Mucosa of stomach (tissue), 1 donor: ENCODE results near the gene IGF1.

Experiments used
- H3K27me3 ChIP-seq: one replicate; pipeline ENCODE4 v1.7.0; 2013; ENCODE audit warnings: mild to moderate bottlenecking, low read length; ENCODE audit not compliant: control insufficient read depth, insufficient read depth
- H3K36me3 ChIP-seq: one replicate; pipeline ENCODE4 v1.7.0; 2013; ENCODE audit warnings: low read length; ENCODE audit not compliant: control insufficient read depth, insufficient read depth
- H3K4me1 ChIP-seq: one replicate; pipeline ENCODE4 v1.7.0; 2013; ENCODE audit warnings: mild to moderate bottlenecking, low read length; ENCODE audit not compliant: control insufficient read depth, insufficient read depth
- H3K4me3 ChIP-seq: one replicate; pipeline ENCODE4 v1.7.0; 2013; ENCODE audit warnings: low read length
- H3K9ac ChIP-seq: one replicate; pipeline ENCODE4 v1.7.0; 2013; ENCODE audit warnings: mild to moderate bottlenecking, low read length, moderate library complexity
- H3K9me3 ChIP-seq: one replicate; pipeline ENCODE4 v1.7.0; 2013; ENCODE audit warnings: mild to moderate bottlenecking, low read length, moderate library complexity; ENCODE audit not compliant: control insufficient read depth
- donor health status: Pancreatic carcinoma.

IGF1 gene

GRCh38 chr12:102388469-102388868 is 91.9 kb downstream of the IGF1 start:
- Histone ChIP-seq H3K27me3 (no peaks in the 10 kb centered on the region), H3K9ac (no peak overlapping the region), H3K36me3 (no peaks in the 10 kb centered on the region), H3K4me1 (no peaks in the 10 kb centered on the region), H3K9me3 (no peaks in the 10 kb centered on the region), H3K4me3 (no peak overlapping the region)

DNA sequence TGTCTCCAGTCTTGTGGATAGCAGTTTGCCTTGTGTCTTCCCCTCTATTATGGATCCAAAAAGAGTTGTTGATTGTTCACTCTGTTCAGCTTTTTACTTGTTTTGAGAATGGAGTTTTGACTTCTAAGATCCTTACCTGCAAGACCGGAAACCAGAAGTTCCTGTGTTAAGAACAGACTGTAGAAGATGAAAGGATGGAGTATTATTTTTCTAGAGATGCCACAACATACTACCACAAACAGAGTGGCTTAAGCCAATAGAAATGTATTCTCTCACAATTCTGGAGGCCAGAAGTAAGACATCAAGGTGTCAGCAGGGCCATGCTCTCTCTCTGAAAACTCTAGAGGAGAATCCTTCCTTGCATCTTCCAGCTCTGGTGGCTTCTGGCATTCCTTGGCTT is 95.0 kb downstream of the IGF1 start:
- Histone ChIP-seq H3K4me3 (no peak overlapping the region), H3K27me3 (no peaks in the 10 kb centered on the region), H3K36me3 (no peaks in the 10 kb centered on the region), H3K4me1 (no peaks in the 10 kb centered on the region), H3K9ac (no peak overlapping the region), H3K9me3 (no peaks in the 10 kb centered on the region)

- no peaks in the 10 kb centered on the region for H3K4me1 ChIP-seq
Measured at GRCh38 chr12:102379346-102380162, 100.8 kb downstream of the IGF1 start.

GRCh38 chr12:102376781-102377180 is 103.6 kb downstream of the IGF1 start:
- Histone ChIP-seq H3K27me3 (no peaks in the 10 kb centered on the region), H3K4me3 (no peak overlapping the region), H3K4me1 (no peaks in the 10 kb centered on the region), H3K9me3 (no peaks in the 10 kb centered on the region), H3K9ac (no peak overlapping the region), H3K36me3 (no peaks in the 10 kb centered on the region)

More at GRCh38 chr12:102379346-102380162, 100.8 kb downstream of the IGF1 start:
- Histone ChIP-seq H3K9me3 (no peaks in the 10 kb centered on the region), H3K4me3 (no peak overlapping the region), H3K27me3 (no peaks in the 10 kb centered on the region), H3K36me3 (no peaks in the 10 kb centered on the region), H3K9ac (no peak overlapping the region)

GRCh38 chr12:102376181-102376747 is 104.1 kb downstream of the IGF1 start:
- no peak overlapping the region for H3K9ac ChIP-seq
- no peaks in the 10 kb centered on the region for H3K27me3 ChIP-seq
- H3K36me3 ChIP-seq = no peaks in the 10 kb centered on the region
- no peak overlapping the region for H3K4me3 ChIP-seq
- H3K9me3 ChIP-seq = no peaks in the 10 kb centered on the region
- no peaks in the 10 kb centered on the region for H3K4me1 ChIP-seq

- no peaks in the 10 kb centered on the region for H3K4me1 ChIP-seq
- H3K9ac ChIP-seq = no peak overlapping the region
- H3K4me3 ChIP-seq = no peak overlapping the region
- H3K36me3 ChIP-seq = no peaks in the 10 kb centered on the region
- no peaks in the 10 kb centered on the region for H3K9me3 ChIP-seq
- H3K27me3 ChIP-seq = no peaks in the 10 kb centered on the region
Measured at GRCh38 chr12:102374190-102374589, 106.2 kb downstream of the IGF1 start.

GRCh38 chr12:102372087-102372486 is 108.3 kb downstream of the IGF1 start:
- Histone ChIP-seq H3K9me3 (no peaks in the 10 kb centered on the region), H3K9ac (no peak overlapping the region), H3K36me3 (no peaks in the 10 kb centered on the region), H3K4me1 (no peaks in the 10 kb centered on the region), H3K4me3 (no peak overlapping the region), H3K27me3 (no peaks in the 10 kb centered on the region)

DNA sequence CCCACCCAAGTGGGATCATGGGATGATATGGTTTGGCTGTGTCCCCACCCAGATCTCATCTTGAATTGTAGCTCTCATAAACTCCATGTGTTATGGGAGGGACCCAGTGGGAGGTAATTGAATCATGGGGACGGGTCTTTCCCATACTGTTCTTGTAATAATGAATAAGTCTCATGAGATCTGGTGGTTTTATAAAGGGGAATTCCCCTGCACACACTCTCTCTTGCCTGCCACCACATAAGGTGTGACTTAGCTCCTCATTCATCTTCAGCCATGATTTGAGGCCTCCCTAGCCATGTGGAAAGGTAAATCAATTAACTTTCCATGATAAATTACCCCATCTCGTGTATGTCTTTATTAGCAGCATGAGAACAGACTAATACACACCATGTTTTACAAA is 109.2 kb downstream of the IGF1 start:
- H3K36me3 ChIP-seq = no peaks in the 10 kb centered on the region
- H3K4me1 ChIP-seq = no peaks in the 10 kb centered on the region
- H3K9me3 ChIP-seq = no peaks in the 10 kb centered on the region
- no peaks in the 10 kb centered on the region for H3K27me3 ChIP-seq
- H3K4me3 ChIP-seq = no peak overlapping the region
- no peak overlapping the region for H3K9ac ChIP-seq

- no peak overlapping the region for H3K4me3 ChIP-seq
- no peaks in the 10 kb centered on the region for H3K4me1 ChIP-seq
- H3K36me3 ChIP-seq = no peaks in the 10 kb centered on the region
- no peak overlapping the region for H3K9ac ChIP-seq
- H3K27me3 ChIP-seq = no peaks in the 10 kb centered on the region
- H3K9me3 ChIP-seq = no peaks in the 10 kb centered on the region
Measured at GRCh38 chr12:102369876-102370275, 110.5 kb downstream of the IGF1 start.

- Histone ChIP-seq H3K9ac (no peak overlapping the region), H3K4me1 (no peaks in the 10 kb centered on the region), H3K9me3 (no peaks in the 10 kb centered on the region), H3K27me3 (no peaks in the 10 kb centered on the region), H3K4me3 (no peak overlapping the region), H3K36me3 (no peaks in the 10 kb centered on the region)
Measured at GRCh38 chr12:102365365-102365764, 115.0 kb downstream of the IGF1 start.

DNA sequence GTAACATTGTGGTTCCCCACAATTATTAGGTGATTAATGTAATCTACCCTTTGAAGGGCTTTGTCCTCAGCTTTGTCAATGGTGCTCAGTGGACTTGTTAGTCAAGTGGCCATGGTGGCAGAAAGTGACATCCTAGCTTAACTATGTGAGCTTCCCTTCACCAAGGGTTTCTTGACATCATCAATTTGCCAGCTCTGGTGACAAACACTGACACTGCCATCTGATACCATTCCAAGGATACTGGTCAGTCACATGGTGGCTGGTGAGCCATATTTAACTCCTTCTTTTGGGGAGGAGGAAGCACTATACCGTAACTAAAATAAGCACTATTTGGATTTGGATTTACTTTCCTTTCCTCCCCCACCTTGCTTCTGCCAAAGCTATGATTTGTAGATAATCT is 115.7 kb downstream of the IGF1 start:
- Histone ChIP-seq H3K36me3 (no peaks in the 10 kb centered on the region), H3K4me1 (no peaks in the 10 kb centered on the region), H3K9ac (no peak overlapping the region), H3K9me3 (no peaks in the 10 kb centered on the region), H3K27me3 (no peaks in the 10 kb centered on the region), H3K4me3 (no peak overlapping the region)

- no peak overlapping the region for H3K9ac ChIP-seq
- no peaks in the 10 kb centered on the region for H3K36me3 ChIP-seq
- H3K4me1 ChIP-seq = no peaks in the 10 kb centered on the region
- no peaks in the 10 kb centered on the region for H3K27me3 ChIP-seq
- no peaks in the 10 kb centered on the region for H3K9me3 ChIP-seq
- H3K4me3 ChIP-seq = no peak overlapping the region
Measured at GRCh38 chr12:102356690-102357089, 123.7 kb downstream of the IGF1 start.
